Kidney epithelial cell (primary cell): ENCODE measurements around the gene MDM2. TPM values are rescaled to one million over a fixed set of nuclear protein-coding genes. Genes with fewer than 3 reads are reported as not detected.

Experiments
- DNase-seq: peaks from one replicate; pipeline ENCODE4 v3.0.0-alpha.2; 2010; ENCODE audit warnings: low read depth
- H3K27me3 ChIP-seq: 2 replicates; pipeline ENCODE4 v1.6.0; 2011; ENCODE audit warnings: low read length; ENCODE audit not compliant: control insufficient read depth, insufficient read depth
- H3K36me3 ChIP-seq: 2 replicates; pipeline ENCODE4 v1.5.1; 2011; ENCODE audit warnings: low read length; ENCODE audit not compliant: control insufficient read depth, insufficient read depth
- H3K4me3 ChIP-seq: 2 replicates; pipeline ENCODE4 v1.5.1; 2011; ENCODE audit warnings: low read depth, mild to moderate bottlenecking, control low read depth, low read length
- CTCF ChIP-seq: IDR thresholded peaks from 2 replicates; pipeline ENCODE4 v1.5.1; 2011; ENCODE audit warnings: mild to moderate bottlenecking, moderate library complexity, low read length, control low read depth, inconsistent platforms; ENCODE audit not compliant: insufficient read depth, poor library complexity, severe bottlenecking
- total RNA-seq: library from RNA; depleted of rRNA; stranded (reverse); fragments of >200 nt; gene quantifications from 2 replicates; pipeline ENCODE4 v1.2.3, GENCODE V29; 2015

MDM2 gene
- 160 and 195 TPM in 2 replicates for total RNA-seq

- peak within 1 kb of the TSS; percentile 94 for H3K4me3 ChIP-seq
- H3K36me3 ChIP-seq: no peaks in the 10 kb centered on the region
- no peak for DNase-seq
- TF ChIP-seq CTCF: peak; percentile 43
- no peaks in the 10 kb centered on the region for H3K27me3 ChIP-seq
Measured at GRCh38 chr12:68807576-68808387, at the start of gene MDM2. Gene MDM2, plus strand, starts transcription at chr12:68808177. Its CDS starts 301 bp downstream, at chr12:68808478.

DNA sequence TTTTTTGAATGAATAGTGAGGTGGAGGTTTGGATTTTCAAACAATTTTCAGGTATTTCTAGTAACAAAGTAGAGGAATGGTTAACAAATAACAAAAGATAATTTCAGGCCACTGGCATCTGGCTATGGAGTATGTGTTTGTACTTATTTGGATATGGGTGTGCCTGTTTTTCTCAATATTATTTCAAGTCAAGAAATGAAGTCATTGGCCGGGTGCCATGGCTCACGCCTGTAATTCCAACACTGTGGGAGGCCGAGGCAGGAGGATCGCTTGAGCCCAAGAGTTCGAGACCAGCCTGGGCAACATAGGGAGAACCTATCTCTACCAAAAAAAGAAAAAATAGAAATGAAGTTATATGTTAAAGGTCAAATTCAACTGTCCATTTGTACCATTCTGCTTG is 48.1 kb upstream of the MDM2 start:
- Histone ChIP-seq H3K36me3 (no peaks in the 10 kb centered on the region), H3K4me3 (no peak overlapping the region), H3K27me3 (no peaks in the 10 kb centered on the region)
- no peak for TF ChIP-seq CTCF
- no peak for DNase-seq

- H3K4me3 ChIP-seq: no peak overlapping the region
- DNase-seq: no peak
- H3K27me3 ChIP-seq: no peaks in the 10 kb centered on the region
- TF ChIP-seq CTCF: no peak
- H3K36me3 ChIP-seq: no peaks in the 10 kb centered on the region
Measured at GRCh38 chr12:68760806-68761441, 47.1 kb upstream of the MDM2 start.

DNA sequence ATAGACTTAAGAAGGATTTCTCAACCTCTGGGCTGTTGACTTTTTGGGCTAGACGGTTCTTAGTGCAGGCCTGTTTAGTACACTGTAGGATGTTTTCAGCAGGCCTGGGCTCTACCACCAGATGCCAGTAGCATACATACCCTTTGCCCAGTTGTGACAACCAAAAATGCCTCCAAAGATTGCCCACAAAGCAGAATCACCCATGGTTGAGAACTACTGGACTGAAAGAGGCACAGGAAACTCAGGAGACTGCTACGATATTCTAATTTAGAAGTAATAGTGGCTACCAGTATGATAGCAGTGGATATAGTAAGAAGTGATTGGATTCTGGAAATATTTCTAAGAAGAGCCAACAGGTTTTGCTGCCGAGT is 46.5 kb upstream of the MDM2 start:
- no peak overlapping the region for H3K4me3 ChIP-seq
- no peak for TF ChIP-seq CTCF
- no peak for DNase-seq
- H3K27me3 ChIP-seq: no peaks in the 10 kb centered on the region
- no peaks in the 10 kb centered on the region for H3K36me3 ChIP-seq

- no peak for TF ChIP-seq CTCF
- Histone ChIP-seq H3K4me3 (no peak overlapping the region), H3K36me3 (no peaks in the 10 kb centered on the region), H3K27me3 (no peaks in the 10 kb centered on the region)
- DNase-seq: no peak
Measured at GRCh38 chr12:68761901-68762630, 45.9 kb upstream of the MDM2 start.
